HFF-Myc (cell line): ENCODE results near the gene RPN2.

ENCODE experiments used
- DNase-seq: peaks from one replicate; pipeline ENCODE4 v3.0.0-alpha.2; 2011; ENCODE audit warnings: low read depth; ENCODE audit errors: extremely low read depth
- H3K4me3 ChIP-seq: replicated peaks from 2 replicates; pipeline ENCODE4 v1.5.1; 2011; ENCODE audit warnings: low read depth, mild to moderate bottlenecking, control low read depth, low read length
- TF ChIP-seq, protein P1 (sequence below): IDR thresholded peaks from 2 replicates; pipeline ENCODE4 v1.5.1; 2012; ENCODE audit warnings: mild to moderate bottlenecking, low read depth, low read length, control low read depth; ENCODE audit errors: missing control alignments

RPN2 gene

DNA sequence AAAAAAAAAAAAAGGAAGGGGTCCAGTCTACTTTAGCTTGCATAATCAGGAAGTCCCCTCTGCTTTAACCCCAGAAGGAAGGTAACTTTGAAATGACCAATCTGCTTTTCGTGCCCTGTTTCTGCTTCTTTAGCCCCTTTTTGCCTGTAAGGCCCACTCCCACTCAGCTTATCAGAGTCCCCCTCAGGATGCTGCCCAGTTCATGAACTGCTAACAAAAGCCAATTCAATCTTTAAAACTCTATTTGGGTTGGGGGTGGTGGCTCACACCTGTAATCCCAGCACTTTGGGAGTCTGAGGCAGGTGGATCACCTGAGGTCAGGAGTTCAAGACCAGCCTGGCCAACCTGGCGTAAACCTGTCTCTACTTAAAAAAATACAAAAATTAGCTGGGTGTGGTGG, 70.2 kb downstream of the RPN2 start:
- TF ChIP-seq, protein P1, sequence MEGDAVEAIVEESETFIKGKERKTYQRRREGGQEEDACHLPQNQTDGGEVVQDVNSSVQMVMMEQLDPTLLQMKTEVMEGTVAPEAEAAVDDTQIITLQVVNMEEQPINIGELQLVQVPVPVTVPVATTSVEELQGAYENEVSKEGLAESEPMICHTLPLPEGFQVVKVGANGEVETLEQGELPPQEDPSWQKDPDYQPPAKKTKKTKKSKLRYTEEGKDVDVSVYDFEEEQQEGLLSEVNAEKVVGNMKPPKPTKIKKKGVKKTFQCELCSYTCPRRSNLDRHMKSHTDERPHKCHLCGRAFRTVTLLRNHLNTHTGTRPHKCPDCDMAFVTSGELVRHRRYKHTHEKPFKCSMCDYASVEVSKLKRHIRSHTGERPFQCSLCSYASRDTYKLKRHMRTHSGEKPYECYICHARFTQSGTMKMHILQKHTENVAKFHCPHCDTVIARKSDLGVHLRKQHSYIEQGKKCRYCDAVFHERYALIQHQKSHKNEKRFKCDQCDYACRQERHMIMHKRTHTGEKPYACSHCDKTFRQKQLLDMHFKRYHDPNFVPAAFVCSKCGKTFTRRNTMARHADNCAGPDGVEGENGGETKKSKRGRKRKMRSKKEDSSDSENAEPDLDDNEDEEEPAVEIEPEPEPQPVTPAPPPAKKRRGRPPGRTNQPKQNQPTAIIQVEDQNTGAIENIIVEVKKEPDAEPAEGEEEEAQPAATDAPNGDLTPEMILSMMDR, result no peak
- H3K4me3 ChIP-seq, result no peak overlapping the region
- DNase-seq, result no peak

GRCh38 chr20:37251825-37252477, 72.8 kb downstream of the RPN2 start:
- TF ChIP-seq, protein P1, result no peak
- H3K4me3 ChIP-seq, result no peak overlapping the region
- no peak for DNase-seq

DNA sequence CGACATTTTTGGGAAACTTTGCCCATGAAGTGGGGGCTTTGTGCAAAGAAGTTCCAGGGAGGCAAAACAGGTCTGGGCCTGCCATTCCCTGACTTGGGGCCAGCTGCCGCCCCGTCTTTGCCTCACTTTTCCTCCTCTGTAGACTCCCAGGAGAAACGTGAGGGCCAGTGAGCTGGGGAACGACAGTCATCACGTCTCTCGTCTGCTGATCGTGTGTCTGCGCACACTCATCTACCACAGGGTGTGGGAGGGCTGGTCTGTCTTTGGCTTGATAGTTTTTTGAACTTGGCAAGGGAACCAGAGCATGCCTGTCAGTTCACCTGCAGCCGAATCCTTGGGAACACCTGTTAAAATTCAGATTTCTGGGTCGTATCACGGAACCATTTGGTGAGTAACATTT, 74.0 kb downstream of the RPN2 start:
- TF ChIP-seq, protein P1, result no peak
- no peak overlapping the region for H3K4me3 ChIP-seq

GRCh38 chr20:37254114-37254878, 75.2 kb downstream of the RPN2 start:
- TF ChIP-seq, protein P1, result no peak
- DNase-seq, result no peak
- H3K4me3 ChIP-seq, result no peak overlapping the region

More for the DNA sequence above, 74.0 kb downstream of the RPN2 start:
- DNase-seq, result no peak

GRCh38 chr20:37256286-37256685, 77.2 kb downstream of the RPN2 start:
- TF ChIP-seq, protein P1, result no peak

DNA sequence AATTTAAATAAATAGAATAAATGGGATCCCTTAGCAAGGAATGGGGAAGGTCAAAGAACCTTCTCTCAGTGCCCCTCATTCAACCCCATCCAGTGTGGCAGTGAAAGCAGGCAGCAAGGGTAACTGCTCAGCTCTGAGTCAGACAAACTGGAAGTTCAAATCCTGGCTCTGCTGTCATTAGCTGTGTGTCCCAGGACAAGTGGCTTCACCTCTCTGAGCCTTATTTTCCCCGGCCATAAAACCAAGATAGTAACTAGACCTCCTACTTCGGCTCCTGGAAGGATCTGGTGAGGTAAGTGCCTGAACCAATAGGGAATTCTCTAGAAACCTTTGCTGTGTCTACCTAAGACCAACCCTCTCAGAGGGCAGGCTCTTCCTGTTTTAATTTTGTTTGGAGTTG, 78.4 kb downstream of the RPN2 start:
- TF ChIP-seq, protein P1, result no peak
- no peak for DNase-seq
- H3K4me3 ChIP-seq, result no peak overlapping the region

More at GRCh38 chr20:37256286-37256685, 77.2 kb downstream of the RPN2 start:
- no peak for DNase-seq
- no peak overlapping the region for H3K4me3 ChIP-seq
